GM18951 (cell line): ENCODE data around the gene C1QTNF9B.
"Not testable (repeated sequence)": the region's sequence is repeated elsewhere in the genome, so short reads cannot be mapped to it uniquely, and the experiment has no call there.

Source experiments
- POLR2A ChIP-seq: IDR thresholded peaks from 4 replicates; pipeline ENCODE4 v1.6.1; 2011; ENCODE audit warnings: mild to moderate bottlenecking; ENCODE audit not compliant: insufficient read length, insufficient read depth; ENCODE audit errors: extremely low read depth
- in situ Hi-C: fragments of 300-500 bp; cut with MboI; formaldehyde crosslinking; loops from one replicate; pipeline ENCODE4 v1.12.0; 2022; ENCODE audit warnings: low sequenced_read_pairs, mixed read lengths, inconsistent platforms; ENCODE audit not compliant: unreplicated experiment

The C1QTNF9B gene

GRCh38 chr13:23897452-23897919 is at the start of gene C1QTNF9B:
C1QTNF9B (minus strand) TSS chr13:23897502.
- in situ Hi-C loops, result loop anchor here (25.0 kb wide), 1 partner anchor 435 kb away; no protein-coding TSS in a partner anchor

GRCh38 chr13:23946900-23947299 is 49.6 kb upstream of the C1QTNF9B start:
- TF ChIP-seq POLR2A, result no peak

GRCh38 chr13:23946067-23946466 is 48.8 kb upstream of the C1QTNF9B start:
- in situ Hi-C loops, result no loop called here
- TF ChIP-seq POLR2A, result no peak

More at GRCh38 chr13:23946900-23947299, 49.6 kb upstream of the C1QTNF9B start:
- in situ Hi-C loops, result no loop called here

GRCh38 chr13:23945612-23946011 is 48.3 kb upstream of the C1QTNF9B start:
- in situ Hi-C loops, result no loop called here
- no peak for TF ChIP-seq POLR2A

- TF ChIP-seq POLR2A, result no peak
- in situ Hi-C loops, result no loop called here
Measured at GRCh38 chr13:23941211-23941610, 43.9 kb upstream of the C1QTNF9B start.

- in situ Hi-C loops, result not testable (repeated sequence)
Measured at GRCh38 chr13:23939666-23940065, 42.4 kb upstream of the C1QTNF9B start.

- in situ Hi-C loops, result no loop called here
- TF ChIP-seq POLR2A, result no peak
Measured at GRCh38 chr13:23934520-23934919, 37.2 kb upstream of the C1QTNF9B start.

- TF ChIP-seq POLR2A, result no peak
- in situ Hi-C loops, result no loop called here
Measured at GRCh38 chr13:23928985-23929384, 31.7 kb upstream of the C1QTNF9B start.

GRCh38 chr13:23923031-23923430 is 25.7 kb upstream of the C1QTNF9B start:
- no peak for TF ChIP-seq POLR2A
- in situ Hi-C loops, result no loop called here

- in situ Hi-C loops, result no loop called here
Measured at GRCh38 chr13:23922005-23922932, 25.0 kb upstream of the C1QTNF9B start.

GRCh38 chr13:23921451-23921888 is 24.2 kb upstream of the C1QTNF9B start:
- in situ Hi-C loops, result no loop called here

More at GRCh38 chr13:23922005-23922932, 25.0 kb upstream of the C1QTNF9B start:
- TF ChIP-seq POLR2A, result no peak

GRCh38 chr13:23919006-23919405 is 21.7 kb upstream of the C1QTNF9B start:
- TF ChIP-seq POLR2A, result no peak
- in situ Hi-C loops, result loop anchor here (10.0 kb wide), 1 partner anchor 316 kb away; no protein-coding TSS in a partner anchor

More at GRCh38 chr13:23921451-23921888, 24.2 kb upstream of the C1QTNF9B start:
- no peak for TF ChIP-seq POLR2A

GRCh38 chr13:23918208-23918607 is 20.9 kb upstream of the C1QTNF9B start:
- TF ChIP-seq POLR2A, result no peak
- in situ Hi-C loops, result loop anchor here (10.0 kb wide), 1 partner anchor 317 kb away; no protein-coding TSS in a partner anchor

- in situ Hi-C loops, result loop anchor here (10.0 kb wide), 1 partner anchor 319 kb away; no protein-coding TSS in a partner anchor
- TF ChIP-seq POLR2A, result no peak
Measured at GRCh38 chr13:23915308-23915707, 18.0 kb upstream of the C1QTNF9B start.
